IPS-18c (cell line): ENCODE measurements around the gene CLDN3.
"Not testable (repeated sequence)": the region's sequence is repeated elsewhere in the genome, so short reads cannot be mapped to it uniquely, and the experiment has no call there.

Source experiments
- H3K4me3 ChIP-seq: 2 replicates; pipeline ENCODE4 v1.7.0; 2013; ENCODE audit warnings: low read depth, mild to moderate bottlenecking, low read length, moderate library complexity; ENCODE audit not compliant: insufficient read depth
- H3K9me3 ChIP-seq: one replicate; pipeline ENCODE4 v1.6.1; 2013; ENCODE audit warnings: mild to moderate bottlenecking, low read length, moderate library complexity; ENCODE audit not compliant: control insufficient read depth, insufficient read depth

CLDN3 gene

GRCh38 chr7:73741600-73741999 is 28.5 kb downstream of the CLDN3 start:
- Histone ChIP-seq H3K4me3 (no peak overlapping the region), H3K9me3 (no peaks in the 10 kb centered on the region)

DNA sequence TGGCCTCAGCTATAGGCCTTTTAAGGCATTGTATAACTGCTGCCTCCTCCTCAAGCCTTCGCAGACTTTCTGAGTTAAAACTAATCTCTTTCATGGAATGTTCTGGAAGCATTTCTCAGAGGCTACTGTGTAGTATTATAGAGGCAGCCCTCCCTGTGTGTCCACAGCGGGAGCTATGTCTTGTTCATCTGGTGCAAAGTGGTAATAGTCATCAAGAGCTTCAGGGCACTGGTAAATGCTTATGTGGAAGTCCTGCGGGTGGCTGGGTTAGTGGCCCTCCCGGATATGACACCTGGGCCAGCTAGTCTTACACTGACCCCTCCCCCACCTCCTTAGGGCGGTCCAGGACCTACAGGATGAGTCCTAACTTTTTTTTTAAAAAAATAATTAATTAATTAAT is 29.3 kb downstream of the CLDN3 start:
- no peak overlapping the region for H3K4me3 ChIP-seq
- H3K9me3 ChIP-seq, result no peaks in the 10 kb centered on the region

GRCh38 chr7:73740212-73740611 is 29.9 kb downstream of the CLDN3 start:
- Histone ChIP-seq H3K4me3 (no peak overlapping the region), H3K9me3 (no peaks in the 10 kb centered on the region)

- peak overlapping the region; percentile 87 for H3K4me3 ChIP-seq
- H3K9me3 ChIP-seq, result no peaks in the 10 kb centered on the region
These were observed 30.7 kb downstream of the CLDN3 start for GRCh38 chr7:73739387-73739767.

DNA sequence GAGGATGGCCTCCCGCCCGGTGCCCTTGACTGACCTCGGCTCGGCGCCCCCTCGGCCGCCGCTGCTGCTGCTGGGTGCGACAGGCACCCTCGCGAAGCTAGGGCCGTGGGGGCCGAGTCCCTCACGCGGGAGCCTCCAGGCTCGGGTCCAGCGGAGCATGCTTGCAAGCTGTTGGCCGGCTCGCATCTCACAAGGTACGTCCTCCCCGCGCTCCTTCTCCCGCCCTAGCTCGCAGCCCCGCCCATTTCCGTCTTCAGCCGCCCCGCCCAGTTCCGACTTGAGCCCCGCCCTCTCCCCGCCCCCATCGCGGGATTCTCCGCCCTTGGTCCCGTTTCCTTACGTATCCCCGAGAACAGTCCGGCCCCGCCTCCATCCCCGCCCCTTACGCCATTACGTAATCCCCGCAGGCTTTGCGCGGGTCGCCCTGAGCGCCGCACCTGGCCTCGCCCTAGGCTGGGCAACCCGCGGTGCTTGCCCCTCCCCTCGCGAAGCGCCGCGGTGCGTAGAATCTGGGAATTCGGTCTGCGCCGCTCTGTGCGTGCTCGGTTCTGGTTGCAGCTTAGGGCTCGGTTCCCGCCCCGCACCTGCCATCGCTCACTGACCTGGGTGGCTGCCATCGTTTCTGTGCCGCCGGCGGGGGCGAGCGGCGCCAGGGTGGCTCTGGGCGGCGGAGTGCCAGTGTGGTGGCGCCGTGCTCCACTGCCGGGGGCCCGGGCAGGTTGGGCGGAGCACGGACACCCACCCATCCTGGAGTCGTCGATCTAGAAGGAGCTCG is 31.3 kb downstream of the CLDN3 start, which contains the start of gene ABHD11:
ABHD11 (minus strand) TSS at position 191 of the 775 bp plus-strand sequence; CDS start at position 159, 32 bp downstream.
- Histone ChIP-seq H3K4me3 (peak within 1 kb of the TSS; percentile 87), H3K9me3 (no peaks in the 10 kb centered on the region)

- Histone ChIP-seq H3K4me3 (peak overlapping the region; percentile 87), H3K9me3 (no peaks in the 10 kb centered on the region)
These were observed 31.9 kb downstream of the CLDN3 start for GRCh38 chr7:73738220-73738611.

GRCh38 chr7:73737491-73738219 is 32.4 kb downstream of the CLDN3 start:
- Histone ChIP-seq H3K9me3 (no peaks in the 10 kb centered on the region), H3K4me3 (peak overlapping the region; percentile 87)

GRCh38 chr7:73736885-73737284 is 33.2 kb downstream of the CLDN3 start:
- Histone ChIP-seq H3K9me3 (no peaks in the 10 kb centered on the region), H3K4me3 (no peak overlapping the region)

GRCh38 chr7:73735528-73735905 is 34.6 kb downstream of the CLDN3 start:
- H3K4me3 ChIP-seq, result no peak overlapping the region
- H3K9me3 ChIP-seq, result no peaks in the 10 kb centered on the region

- no peak overlapping the region for H3K4me3 ChIP-seq
- no peaks in the 10 kb centered on the region for H3K9me3 ChIP-seq
These were observed 35.2 kb downstream of the CLDN3 start for GRCh38 chr7:73734619-73735527.

GRCh38 chr7:73732397-73732796 is 37.7 kb downstream of the CLDN3 start:
- no peaks in the 10 kb centered on the region for H3K9me3 ChIP-seq
- no peak overlapping the region for H3K4me3 ChIP-seq

GRCh38 chr7:73730485-73730884 is 39.6 kb downstream of the CLDN3 start:
- no peak overlapping the region for H3K4me3 ChIP-seq
- H3K9me3 ChIP-seq, result no peaks in the 10 kb centered on the region

DNA sequence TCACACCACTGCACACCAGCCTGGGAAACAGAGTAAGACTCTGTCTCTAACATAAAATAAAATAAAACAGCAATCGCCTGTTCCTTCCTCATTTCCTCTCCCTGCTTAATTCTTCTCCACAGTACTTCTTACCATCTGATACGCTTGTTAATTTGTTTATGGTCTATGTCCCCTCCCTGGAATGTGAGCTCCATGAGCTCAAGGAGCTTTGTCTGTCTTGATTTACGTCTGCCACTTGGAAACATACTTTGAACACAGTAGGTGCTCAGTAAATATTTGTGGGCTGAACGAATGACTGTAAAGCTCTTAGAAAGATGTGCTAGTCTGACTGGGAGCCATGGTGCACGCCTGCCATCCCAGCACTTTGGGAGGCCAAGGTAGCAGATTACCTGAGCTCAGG is 41.5 kb downstream of the CLDN3 start:
- Histone ChIP-seq H3K4me3 (no peak overlapping the region), H3K9me3 (no peaks in the 10 kb centered on the region)

DNA sequence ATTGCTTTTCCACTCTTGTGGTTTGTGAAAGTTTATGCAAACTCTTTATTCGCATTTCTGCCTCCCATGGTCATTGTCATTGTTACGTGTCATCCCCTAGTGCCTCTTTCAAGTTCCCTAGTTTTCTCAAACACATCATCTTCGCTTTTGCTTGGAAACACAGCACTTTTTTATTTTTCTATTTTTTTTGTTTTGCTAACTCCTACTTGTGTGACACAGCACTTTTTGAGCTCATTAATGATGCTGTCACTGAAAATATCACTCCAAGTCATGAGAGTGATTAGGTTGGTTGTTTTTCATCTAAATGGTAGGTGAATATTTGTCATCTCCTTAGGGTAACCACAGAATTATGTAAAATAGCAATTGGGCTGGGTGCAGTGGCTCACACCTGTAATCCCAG is 42.1 kb downstream of the CLDN3 start:
- Histone ChIP-seq H3K4me3 (no peak overlapping the region), H3K9me3 (no peaks in the 10 kb centered on the region)

DNA sequence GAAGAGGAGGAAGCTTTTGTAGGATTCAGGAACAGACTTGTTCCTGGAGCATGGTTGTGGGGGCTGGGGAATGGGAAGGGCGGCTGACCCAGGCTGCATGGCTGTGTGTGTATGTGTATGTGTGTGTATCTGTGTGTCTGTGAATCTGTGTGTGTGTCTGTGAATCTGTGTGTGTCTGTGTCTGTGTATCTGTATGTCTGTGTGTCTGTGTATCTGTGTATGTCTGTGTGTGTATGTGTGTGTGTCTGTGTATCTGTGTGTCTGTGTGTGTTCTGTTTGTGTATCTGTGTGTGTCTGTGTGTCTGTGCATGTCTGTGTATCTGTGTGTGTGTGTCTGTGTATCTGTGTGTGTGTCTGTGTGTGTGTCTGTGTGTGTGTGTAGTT is 44.0 kb downstream of the CLDN3 start:
- Histone ChIP-seq H3K4me3 (no peak overlapping the region), H3K9me3 (no peaks in the 10 kb centered on the region)

- Histone ChIP-seq H3K9me3 (no peaks in the 10 kb centered on the region), H3K4me3 (no peak overlapping the region)
These were observed 46.3 kb downstream of the CLDN3 start for GRCh38 chr7:73723813-73724212.

- H3K4me3 ChIP-seq, result no peak overlapping the region
These were observed 47.3 kb downstream of the CLDN3 start for GRCh38 chr7:73722785-73723184.

DNA sequence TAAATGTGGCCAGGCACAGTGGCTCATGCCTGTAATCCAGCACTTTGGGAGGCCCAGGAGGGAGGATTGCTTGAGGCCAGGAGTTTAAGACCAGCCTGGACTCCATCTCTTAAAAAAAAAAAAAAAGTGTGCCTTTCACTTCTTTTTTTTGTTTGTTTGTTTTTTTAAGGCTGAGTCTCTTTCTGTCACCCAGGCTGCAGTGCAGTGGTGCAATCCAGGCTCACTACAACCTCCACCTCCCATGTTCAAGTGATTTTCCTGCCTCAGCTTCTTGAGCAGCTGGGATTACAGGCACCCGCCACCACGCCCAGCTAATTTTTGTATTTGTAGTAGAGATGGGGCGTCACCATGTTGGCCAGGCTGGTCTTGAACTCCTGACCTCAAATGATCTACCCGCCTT is 47.9 kb downstream of the CLDN3 start:
- not testable (repeated sequence) for H3K4me3 ChIP-seq, H3K9me3 ChIP-seq

More at GRCh38 chr7:73722785-73723184, 47.3 kb downstream of the CLDN3 start:
- no peaks in the 10 kb centered on the region for H3K9me3 ChIP-seq
